Measurements from ENCODE around the gene WWOX. TPM values are rescaled to one million over a fixed set of nuclear protein-coding genes. Genes with fewer than 3 reads are reported as not detected.

Gene WWOX
- total RNA-seq, 1 donor from 2014 or later = 34.9 TPM

DNA sequence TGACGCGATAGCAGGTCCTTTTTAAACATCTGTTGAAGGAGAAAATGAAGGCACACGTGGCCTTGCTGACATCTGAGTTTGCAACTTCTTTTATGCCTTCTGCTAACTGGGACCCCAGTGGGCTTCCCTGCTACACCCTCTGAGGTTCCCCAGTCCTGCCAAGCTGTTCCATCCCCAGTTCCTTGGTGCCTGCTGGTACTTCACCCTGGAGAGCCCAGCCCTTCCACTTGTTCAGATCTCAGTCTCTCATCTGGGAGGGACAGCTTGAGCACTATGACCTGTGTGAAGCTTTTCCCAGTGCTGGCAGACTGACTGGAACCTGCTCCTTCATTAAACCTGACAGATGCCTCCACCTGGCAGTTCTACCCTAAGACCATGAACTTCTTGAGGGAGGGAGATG lies 95.5 kb downstream of the WWOX start:
- TF ChIP-seq CTCF (IDR thresholded peaks at IDR 0.05; ENCODE audit: insufficient read depth, low read length, poor library complexity, severe bottlenecking) = no peak
- no peak for DNase-seq (ENCODE audit: low read depth)
- Histone ChIP-seq H3K4me3 (ENCODE audit: low read depth, low read length) (no peak overlapping the region), H3K36me3 (ENCODE audit: control insufficient read depth, insufficient read depth, low read length) (no peaks in the 10 kb centered on the region), H3K27me3 (ENCODE audit: control insufficient read depth, insufficient read depth, low read length) (no peaks in the 10 kb centered on the region)

DNA sequence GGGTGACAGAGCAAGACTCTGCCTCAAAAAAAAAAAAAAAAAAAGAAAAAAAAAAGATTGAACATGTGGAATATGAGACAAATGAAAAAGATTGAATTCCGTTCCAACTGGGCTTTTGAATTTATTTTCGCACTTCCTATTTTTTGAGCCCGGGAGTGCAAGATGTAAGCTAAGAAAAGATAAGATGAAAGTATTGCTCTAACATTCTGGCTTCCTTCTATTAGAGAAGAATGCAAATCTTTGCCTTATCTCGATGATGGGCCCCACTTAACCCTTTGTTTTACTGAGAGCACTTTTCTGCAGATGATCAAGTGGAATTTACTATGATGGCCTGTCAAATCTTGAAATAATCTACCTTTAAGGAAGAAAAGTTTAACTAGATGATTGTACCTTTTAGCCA lies 96.3 kb downstream of the WWOX start:
- Histone ChIP-seq H3K27me3 (ENCODE audit: control insufficient read depth, insufficient read depth, low read length) (no peaks in the 10 kb centered on the region), H3K36me3 (ENCODE audit: control insufficient read depth, insufficient read depth, low read length) (no peaks in the 10 kb centered on the region), H3K4me3 (ENCODE audit: low read depth, low read length) (no peak overlapping the region)
- DNase-seq (ENCODE audit: low read depth) = no peak
- TF ChIP-seq CTCF (IDR thresholded peaks at IDR 0.05; ENCODE audit: insufficient read depth, low read length, poor library complexity, severe bottlenecking) = no peak

GRCh38 chr16:78196502-78196901 lies 97.0 kb downstream of the WWOX start:
- H3K4me3 ChIP-seq (ENCODE audit: low read depth, low read length) = no peak overlapping the region
- H3K36me3 ChIP-seq (ENCODE audit: control insufficient read depth, insufficient read depth, low read length) = no peaks in the 10 kb centered on the region
- DNase-seq (ENCODE audit: low read depth) = no peak
- H3K27me3 ChIP-seq (ENCODE audit: control insufficient read depth, insufficient read depth, low read length) = no peaks in the 10 kb centered on the region
- TF ChIP-seq CTCF (IDR thresholded peaks at IDR 0.05; ENCODE audit: insufficient read depth, low read length, poor library complexity, severe bottlenecking) = no peak

- no peak for TF ChIP-seq CTCF (IDR thresholded peaks at IDR 0.05; ENCODE audit: insufficient read depth, low read length, poor library complexity, severe bottlenecking)
- H3K27me3 ChIP-seq (ENCODE audit: control insufficient read depth, insufficient read depth, low read length) = no peaks in the 10 kb centered on the region
- DNase-seq (ENCODE audit: low read depth) = no peak
- H3K4me3 ChIP-seq (ENCODE audit: low read depth, low read length) = no peak overlapping the region
- H3K36me3 ChIP-seq (ENCODE audit: control insufficient read depth, insufficient read depth, low read length) = no peaks in the 10 kb centered on the region
Measured at GRCh38 chr16:78198288-78198687, 98.8 kb downstream of the WWOX start.

- Histone ChIP-seq H3K27me3 (ENCODE audit: control insufficient read depth, insufficient read depth, low read length) (no peaks in the 10 kb centered on the region), H3K4me3 (ENCODE audit: low read depth, low read length) (no peak overlapping the region), H3K36me3 (ENCODE audit: control insufficient read depth, insufficient read depth, low read length) (no peaks in the 10 kb centered on the region)
- DNase-seq (ENCODE audit: low read depth) = no peak
- TF ChIP-seq CTCF (IDR thresholded peaks at IDR 0.05; ENCODE audit: insufficient read depth, low read length, poor library complexity, severe bottlenecking) = no peak
Measured at GRCh38 chr16:78199325-78200022, 100.0 kb downstream of the WWOX start.

DNA sequence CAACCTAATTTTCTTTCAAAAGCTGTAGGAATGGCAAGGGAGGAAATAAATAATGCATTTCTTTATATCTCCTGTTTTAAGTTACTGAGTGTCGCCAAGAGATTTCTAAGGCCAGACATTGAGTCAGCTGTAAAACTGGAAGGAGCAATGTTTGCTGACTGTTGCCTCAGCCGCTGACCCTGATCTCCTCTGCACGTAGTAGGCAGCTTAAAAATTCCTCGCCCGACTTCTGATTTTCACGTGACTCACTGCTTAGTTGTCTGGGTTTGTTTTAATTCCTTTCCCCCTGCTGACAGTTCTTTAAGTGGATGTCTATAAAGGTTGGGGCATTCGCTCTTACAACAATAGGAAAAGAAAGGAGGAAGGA lies 100.6 kb downstream of the WWOX start:
- no peak for TF ChIP-seq CTCF (IDR thresholded peaks at IDR 0.05; ENCODE audit: insufficient read depth, low read length, poor library complexity, severe bottlenecking)
- no peaks in the 10 kb centered on the region for H3K36me3 ChIP-seq (ENCODE audit: control insufficient read depth, insufficient read depth, low read length)
- no peak for DNase-seq (ENCODE audit: low read depth)
- H3K4me3 ChIP-seq (ENCODE audit: low read depth, low read length) = no peak overlapping the region
- no peaks in the 10 kb centered on the region for H3K27me3 ChIP-seq (ENCODE audit: control insufficient read depth, insufficient read depth, low read length)

Data from kidney epithelial cell (primary cell).